Right atrium auricular region (tissue), 2 donors: ENCODE measurements around the gene RIMBP2. TPM values are rescaled to one million over a fixed set of nuclear protein-coding genes. Genes with fewer than 3 reads are reported as not detected.

ENCODE experiments used
- DNase-seq: peaks from one replicate; pipeline ENCODE4 v3.0.0-alpha.2; 2019; ENCODE audit warnings: low spot score
- H3K27ac ChIP-seq, 2 donors: fragments of 200-600 bp; sonication (generic); 1 replicate in 1 of 2; 2 replicates in 1 of 2; pipeline ENCODE4 v1.5.1; 2016 to 2019
- H3K27me3 ChIP-seq, 2 donors: fragments of 200-600 bp; sonication (generic); one replicate each; pipeline versions ENCODE4 v1.5.1 to v1.6.0; 2017 to 2019
- H3K36me3 ChIP-seq: fragments of 200-600 bp; sonication (generic); one replicate; pipeline ENCODE4 v1.5.1; 2016
- H3K4me1 ChIP-seq, 2 donors: fragments of 200-600 bp; sonication (generic); one replicate each; pipeline versions ENCODE4 v1.5.1 to v1.6.0; 2017 to 2019
- H3K4me3 ChIP-seq, 2 donors: fragments of 200-600 bp; sonication (generic); 1 replicate in 1 of 2; 2 replicates in 1 of 2; pipeline ENCODE4 v1.5.1; 2017 to 2019; ENCODE audit warnings: mild to moderate bottlenecking in 1 of 2, moderate library complexity in 1 of 2
- H3K9me3 ChIP-seq, 2 donors: fragments of 200-600 bp; sonication (generic); one replicate each; pipeline ENCODE4 v1.5.1; 2019
- CTCF ChIP-seq, 2 donors: fragments of 200-600 bp; sonication (generic); IDR thresholded peaks; one replicate each; pipeline ENCODE4 v1.5.1; 2019; ENCODE audit warnings: antibody characterized with exemption in 2 of 2
- total RNA-seq, 2 donors: library from RNA; depleted of rRNA; stranded (reverse); fragments of >200 nt; gene quantifications; one replicate each; pipeline ENCODE4 v1.1.0, GENCODE V29; 2016

RIMBP2 gene
- total RNA-seq, 2 donors from 2014 or later: 0.04 TPM; not detected in 1

GRCh38 chr12:130711756-130712155 is 4.3 kb downstream of the RIMBP2 start:
- H3K9me3 ChIP-seq: no peaks in the 10 kb centered on the region
- no peak overlapping the region for H3K27ac ChIP-seq
- DNase-seq: no peak
- no peak overlapping the region for H3K4me3 ChIP-seq
- TF ChIP-seq CTCF (IDR thresholded peaks at IDR 0.05): no peak
- peaks cover 4 to 16% of the 10 kb centered on the region in 2 donors for H3K27me3 ChIP-seq
- no peaks in the 10 kb centered on the region for H3K36me3 ChIP-seq
- H3K4me1 ChIP-seq: peaks cover 0 to 32% of the 10 kb centered on the region in 2 donors

GRCh38 chr12:130710733-130711080 is 5.4 kb downstream of the RIMBP2 start:
- Histone ChIP-seq H3K36me3 (no peaks in the 10 kb centered on the region), H3K27ac (no peak overlapping the region), H3K4me1 (peaks cover 0 to 22% of the 10 kb centered on the region in 2 donors), H3K9me3 (no peaks in the 10 kb centered on the region), H3K27me3 (peaks cover 2 to 16% of the 10 kb centered on the region in 2 donors), H3K4me3 (no peak overlapping the region)
- TF ChIP-seq CTCF (IDR thresholded peaks at IDR 0.05): no peak
- no peak for DNase-seq

- Histone ChIP-seq H3K36me3 (no peaks in the 10 kb centered on the region), H3K4me1 (peaks cover 0 to 17% of the 10 kb centered on the region in 2 donors), H3K27ac (no peak overlapping the region), H3K9me3 (no peaks in the 10 kb centered on the region), H3K4me3 (no peak overlapping the region), H3K27me3 (peaks cover 0 to 15% of the 10 kb centered on the region in 2 donors)
- no peak for TF ChIP-seq CTCF (IDR thresholded peaks at IDR 0.05)
- no peak for DNase-seq
Measured at GRCh38 chr12:130709971-130710732, 5.9 kb downstream of the RIMBP2 start.

DNA sequence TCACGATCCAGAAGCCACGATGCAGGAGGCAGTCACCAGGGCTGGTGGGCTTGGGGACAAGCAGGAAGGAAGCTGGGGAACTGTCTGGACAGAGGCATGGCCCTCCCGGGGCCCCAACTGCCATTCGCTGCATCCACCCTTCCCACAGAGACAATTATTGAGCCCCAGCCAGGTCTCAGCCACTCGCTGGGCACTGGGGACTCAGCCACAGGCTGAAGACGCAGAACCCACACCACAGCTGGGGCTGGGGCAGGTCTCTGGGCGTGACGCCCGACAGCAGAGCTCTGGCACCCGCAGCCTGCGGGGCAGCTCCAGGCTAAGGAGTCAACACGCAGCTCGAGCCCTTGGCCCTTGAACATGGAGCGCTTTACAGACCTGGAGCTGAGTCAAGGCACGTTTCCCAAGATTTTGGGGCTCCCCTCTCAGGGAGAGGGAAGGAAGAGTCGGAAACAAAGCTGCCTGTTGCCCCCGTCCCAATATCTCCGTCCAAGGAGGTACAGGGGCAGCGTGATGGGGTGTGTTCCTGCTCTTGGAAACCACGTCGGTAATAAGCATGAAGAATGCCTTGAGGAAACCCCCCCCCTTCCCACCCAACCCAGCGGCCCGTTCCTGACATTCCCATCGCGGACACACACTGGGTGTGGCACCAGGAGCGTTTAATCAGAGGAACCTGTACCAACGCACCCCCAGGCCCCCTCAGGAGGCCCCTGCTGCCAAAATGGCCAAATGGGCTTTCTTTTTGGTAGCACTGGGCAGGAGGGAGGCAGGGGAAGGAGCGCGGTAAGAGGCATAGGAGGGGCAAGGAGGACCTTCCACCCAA is 6.7 kb downstream of the RIMBP2 start:
- Histone ChIP-seq H3K4me1 (peaks cover 0 to 9% of the 10 kb centered on the region in 2 donors), H3K4me3 (no peak overlapping the region), H3K27me3 (peaks cover 0 to 7% of the 10 kb centered on the region in 2 donors), H3K27ac (no peak overlapping the region), H3K9me3 (no peaks in the 10 kb centered on the region), H3K36me3 (no peaks in the 10 kb centered on the region)
- TF ChIP-seq CTCF (IDR thresholded peaks at IDR 0.05): no peak
- DNase-seq: no peak

DNA sequence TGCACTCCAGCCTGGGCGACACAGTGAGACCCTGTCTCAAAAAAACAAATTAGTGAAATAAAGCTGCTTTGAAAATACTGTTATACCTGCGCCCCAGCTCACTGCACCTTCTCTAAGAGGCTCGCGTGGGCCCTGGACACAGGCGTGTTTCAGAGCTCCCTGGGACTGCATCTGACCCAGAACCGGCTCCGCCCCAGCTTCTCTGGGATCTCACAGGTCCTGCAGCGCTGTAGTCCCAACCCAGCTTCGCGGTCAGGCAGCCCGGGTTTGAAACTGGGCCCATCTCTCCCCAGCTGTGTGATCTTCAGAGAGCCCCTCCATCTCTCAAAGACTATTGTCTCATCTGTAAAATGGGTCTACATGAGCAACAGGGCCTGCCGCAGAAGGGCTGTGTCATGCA is 7.5 kb downstream of the RIMBP2 start:
- Histone ChIP-seq H3K4me1 (peaks cover 0 to 2% of the 10 kb centered on the region in 2 donors), H3K27ac (no peak overlapping the region), H3K4me3 (no peak overlapping the region), H3K9me3 (no peaks in the 10 kb centered on the region), H3K27me3 (no peaks in the 10 kb centered on the region), H3K36me3 (no peaks in the 10 kb centered on the region)
- TF ChIP-seq CTCF (IDR thresholded peaks at IDR 0.05): no peak
- no peak for DNase-seq
